Measurements from ENCODE around the gene FAM181A.

DNA sequence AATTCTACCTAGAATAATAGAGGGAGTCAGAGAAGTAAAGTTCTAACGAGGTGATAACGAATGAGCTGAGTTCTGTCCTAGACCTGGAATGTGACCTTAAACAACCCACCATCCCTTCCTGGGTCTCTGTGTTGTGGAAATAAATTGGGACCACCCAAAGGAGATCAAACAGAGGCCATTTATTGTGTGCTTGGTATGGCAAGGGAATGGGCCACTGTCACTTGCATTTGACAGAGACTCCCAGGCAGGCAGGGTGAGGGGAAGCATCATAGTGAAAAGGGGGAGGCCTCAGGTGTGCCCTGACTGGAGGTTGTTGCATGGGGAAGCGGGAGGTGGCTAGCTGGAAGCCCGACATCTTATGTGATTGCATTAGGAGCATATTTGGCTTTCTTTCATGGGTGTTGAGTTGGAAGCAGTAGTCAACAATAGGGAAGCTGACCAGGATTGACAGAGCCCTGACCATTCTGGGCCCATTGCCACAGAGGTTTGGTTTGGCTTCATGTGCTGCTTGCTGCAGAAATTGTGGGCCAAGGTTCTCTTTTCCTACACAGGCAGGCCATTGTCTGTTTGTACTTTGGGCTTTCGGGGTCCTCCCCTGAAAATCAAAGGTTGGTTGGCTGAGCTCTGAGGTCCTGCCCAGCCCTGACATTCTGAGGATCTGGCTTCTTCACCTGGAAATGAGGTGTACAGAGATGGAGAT is 17.6 kb upstream of the FAM181A start:
- TF ChIP-seq POLR2A (IDR thresholded peaks at IDR 0.05) = no peak
- no peak for TF ChIP-seq CTCF (IDR thresholded peaks at IDR 0.05)
- TF ChIP-seq EP300 (IDR thresholded peaks at IDR 0.05) = no peak

All from sigmoid colon (tissue), 4 donors.